Measurements from ENCODE around the gene POC1A.

GRCh38 chr3:52149726-52150125 lies 4.5 kb downstream of the POC1A start:
- no peak for TF ChIP-seq EZH2 (IDR thresholded peaks at IDR 0.05; ENCODE audit: low read length, missing control alignments)
- TF ChIP-seq, protein P1, sequence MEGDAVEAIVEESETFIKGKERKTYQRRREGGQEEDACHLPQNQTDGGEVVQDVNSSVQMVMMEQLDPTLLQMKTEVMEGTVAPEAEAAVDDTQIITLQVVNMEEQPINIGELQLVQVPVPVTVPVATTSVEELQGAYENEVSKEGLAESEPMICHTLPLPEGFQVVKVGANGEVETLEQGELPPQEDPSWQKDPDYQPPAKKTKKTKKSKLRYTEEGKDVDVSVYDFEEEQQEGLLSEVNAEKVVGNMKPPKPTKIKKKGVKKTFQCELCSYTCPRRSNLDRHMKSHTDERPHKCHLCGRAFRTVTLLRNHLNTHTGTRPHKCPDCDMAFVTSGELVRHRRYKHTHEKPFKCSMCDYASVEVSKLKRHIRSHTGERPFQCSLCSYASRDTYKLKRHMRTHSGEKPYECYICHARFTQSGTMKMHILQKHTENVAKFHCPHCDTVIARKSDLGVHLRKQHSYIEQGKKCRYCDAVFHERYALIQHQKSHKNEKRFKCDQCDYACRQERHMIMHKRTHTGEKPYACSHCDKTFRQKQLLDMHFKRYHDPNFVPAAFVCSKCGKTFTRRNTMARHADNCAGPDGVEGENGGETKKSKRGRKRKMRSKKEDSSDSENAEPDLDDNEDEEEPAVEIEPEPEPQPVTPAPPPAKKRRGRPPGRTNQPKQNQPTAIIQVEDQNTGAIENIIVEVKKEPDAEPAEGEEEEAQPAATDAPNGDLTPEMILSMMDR (conservative IDR thresholded peaks at IDR 0.05 in 1 of 2, IDR thresholded peaks at IDR 0.05 in 1 of 2; ENCODE audit: low read depth in 1 of 2, low read length in 2 of 2), result no peak

Data from fibroblast of lung (primary cell).